ENCODE results near the gene FOXJ1.

The FOXJ1 gene

DNA sequence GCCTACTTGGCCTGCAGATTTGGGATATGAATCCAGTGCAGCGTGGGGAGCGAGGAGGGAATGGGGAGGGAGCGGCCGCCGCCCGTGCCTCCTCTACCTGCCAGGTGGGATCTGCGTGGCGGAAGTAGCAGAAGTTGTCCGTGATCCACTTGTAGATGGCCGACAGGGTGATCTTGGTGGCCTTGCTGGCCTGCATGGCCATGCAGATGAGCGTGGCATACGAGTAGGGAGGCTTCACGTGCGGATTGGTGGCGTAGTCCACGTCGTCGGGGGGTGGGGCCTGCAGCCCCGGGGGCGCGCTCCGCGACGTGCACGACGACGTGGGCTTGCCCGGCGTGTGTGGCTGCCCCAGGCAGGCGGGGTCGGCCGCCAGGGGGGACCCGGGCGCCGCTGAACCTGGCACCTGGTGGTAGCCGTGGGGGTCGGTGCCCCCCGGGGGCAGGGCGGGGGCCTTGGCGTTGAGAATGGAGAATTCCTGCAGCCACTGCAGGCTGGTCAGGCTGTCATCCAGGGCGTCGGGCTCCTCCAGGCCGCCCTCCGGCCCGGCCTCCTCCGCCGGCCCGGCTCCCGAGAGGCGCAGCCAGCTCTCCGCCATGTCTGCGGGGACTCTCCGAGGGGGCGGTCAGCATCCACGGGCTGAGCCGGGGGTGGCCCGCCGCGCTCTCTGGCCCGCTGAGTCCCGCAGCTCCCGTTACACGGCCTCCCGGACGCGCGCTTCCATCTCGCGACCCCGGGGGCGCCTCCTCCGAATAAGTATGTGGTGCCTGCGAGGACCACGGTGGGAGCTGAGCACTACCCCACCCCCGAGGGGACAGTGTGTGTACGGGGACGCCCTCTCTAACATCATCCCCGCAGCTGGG is 1.0 kb downstream of the FOXJ1 start:
- no peak for TF ChIP-seq ZNF70 (CRISPR knock-in tag; IDR thresholded peaks at IDR 0.05)
- no peak for TF ChIP-seq GLIS3 (CRISPR knock-in tag; IDR thresholded peaks at IDR 0.05)
- TF ChIP-seq ZNF565 (CRISPR knock-in tag; conservative IDR thresholded peaks at IDR 0.05; ENCODE audit: low read depth): no peak
- no peak for TF ChIP-seq ISL1 (CRISPR knock-in tag; IDR thresholded peaks at IDR 0.05)
- TF ChIP-seq CSDC2 (CRISPR knock-in tag; IDR thresholded peaks at IDR 0.05): no peak
- no peak for TF ChIP-seq TCF4 (CRISPR knock-in tag; IDR thresholded peaks at IDR 0.05; ENCODE audit: borderline replicate concordance)
- no peak for TF ChIP-seq SNAI2 (CRISPR knock-in tag; IDR thresholded peaks at IDR 0.05)
- TF ChIP-seq RARB (CRISPR knock-in tag; IDR thresholded peaks at IDR 0.05): no peak
- TF ChIP-seq ZC3H10 (CRISPR knock-in tag; IDR thresholded peaks at IDR 0.05): no peak
- no peak for TF ChIP-seq ZNF8 (CRISPR knock-in tag; IDR thresholded peaks at IDR 0.05)
- TF ChIP-seq ZFP3 (CRISPR knock-in tag; IDR thresholded peaks at IDR 0.05): no peak
- TF ChIP-seq, protein P1, sequence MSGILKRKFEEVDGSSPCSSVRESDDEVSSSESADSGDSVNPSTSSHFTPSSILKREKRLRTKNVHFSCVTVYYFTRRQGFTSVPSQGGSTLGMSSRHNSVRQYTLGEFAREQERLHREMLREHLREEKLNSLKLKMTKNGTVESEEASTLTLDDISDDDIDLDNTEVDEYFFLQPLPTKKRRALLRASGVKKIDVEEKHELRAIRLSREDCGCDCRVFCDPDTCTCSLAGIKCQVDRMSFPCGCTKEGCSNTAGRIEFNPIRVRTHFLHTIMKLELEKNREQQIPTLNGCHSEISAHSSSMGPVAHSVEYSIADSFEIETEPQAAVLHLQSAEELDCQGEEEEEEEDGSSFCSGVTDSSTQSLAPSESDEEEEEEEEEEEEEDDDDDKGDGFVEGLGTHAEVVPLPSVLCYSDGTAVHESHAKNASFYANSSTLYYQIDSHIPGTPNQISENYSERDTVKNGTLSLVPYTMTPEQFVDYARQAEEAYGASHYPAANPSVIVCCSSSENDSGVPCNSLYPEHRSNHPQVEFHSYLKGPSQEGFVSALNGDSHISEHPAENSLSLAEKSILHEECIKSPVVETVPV (CRISPR knock-in tag; IDR thresholded peaks at IDR 0.05): no peak
- TF ChIP-seq PPARA (CRISPR knock-in tag; IDR thresholded peaks at IDR 0.05; ENCODE audit: borderline replicate concordance): no peak
- TF ChIP-seq, protein P2, sequence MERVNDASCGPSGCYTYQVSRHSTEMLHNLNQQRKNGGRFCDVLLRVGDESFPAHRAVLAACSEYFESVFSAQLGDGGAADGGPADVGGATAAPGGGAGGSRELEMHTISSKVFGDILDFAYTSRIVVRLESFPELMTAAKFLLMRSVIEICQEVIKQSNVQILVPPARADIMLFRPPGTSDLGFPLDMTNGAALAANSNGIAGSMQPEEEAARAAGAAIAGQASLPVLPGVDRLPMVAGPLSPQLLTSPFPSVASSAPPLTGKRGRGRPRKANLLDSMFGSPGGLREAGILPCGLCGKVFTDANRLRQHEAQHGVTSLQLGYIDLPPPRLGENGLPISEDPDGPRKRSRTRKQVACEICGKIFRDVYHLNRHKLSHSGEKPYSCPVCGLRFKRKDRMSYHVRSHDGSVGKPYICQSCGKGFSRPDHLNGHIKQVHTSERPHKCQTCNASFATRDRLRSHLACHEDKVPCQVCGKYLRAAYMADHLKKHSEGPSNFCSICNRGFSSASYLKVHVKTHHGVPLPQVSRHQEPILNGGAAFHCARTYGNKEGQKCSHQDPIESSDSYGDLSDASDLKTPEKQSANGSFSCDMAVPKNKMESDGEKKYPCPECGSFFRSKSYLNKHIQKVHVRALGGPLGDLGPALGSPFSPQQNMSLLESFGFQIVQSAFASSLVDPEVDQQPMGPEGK (CRISPR knock-in tag; IDR thresholded peaks at IDR 0.05; ENCODE audit: borderline replicate concordance): no peak
- no peak for TF ChIP-seq ZFP30 (CRISPR knock-in tag; IDR thresholded peaks at IDR 0.05)
- no peak for TF ChIP-seq OSR1 (CRISPR knock-in tag; IDR thresholded peaks at IDR 0.05)
- no peak for ATAC-seq

DNA sequence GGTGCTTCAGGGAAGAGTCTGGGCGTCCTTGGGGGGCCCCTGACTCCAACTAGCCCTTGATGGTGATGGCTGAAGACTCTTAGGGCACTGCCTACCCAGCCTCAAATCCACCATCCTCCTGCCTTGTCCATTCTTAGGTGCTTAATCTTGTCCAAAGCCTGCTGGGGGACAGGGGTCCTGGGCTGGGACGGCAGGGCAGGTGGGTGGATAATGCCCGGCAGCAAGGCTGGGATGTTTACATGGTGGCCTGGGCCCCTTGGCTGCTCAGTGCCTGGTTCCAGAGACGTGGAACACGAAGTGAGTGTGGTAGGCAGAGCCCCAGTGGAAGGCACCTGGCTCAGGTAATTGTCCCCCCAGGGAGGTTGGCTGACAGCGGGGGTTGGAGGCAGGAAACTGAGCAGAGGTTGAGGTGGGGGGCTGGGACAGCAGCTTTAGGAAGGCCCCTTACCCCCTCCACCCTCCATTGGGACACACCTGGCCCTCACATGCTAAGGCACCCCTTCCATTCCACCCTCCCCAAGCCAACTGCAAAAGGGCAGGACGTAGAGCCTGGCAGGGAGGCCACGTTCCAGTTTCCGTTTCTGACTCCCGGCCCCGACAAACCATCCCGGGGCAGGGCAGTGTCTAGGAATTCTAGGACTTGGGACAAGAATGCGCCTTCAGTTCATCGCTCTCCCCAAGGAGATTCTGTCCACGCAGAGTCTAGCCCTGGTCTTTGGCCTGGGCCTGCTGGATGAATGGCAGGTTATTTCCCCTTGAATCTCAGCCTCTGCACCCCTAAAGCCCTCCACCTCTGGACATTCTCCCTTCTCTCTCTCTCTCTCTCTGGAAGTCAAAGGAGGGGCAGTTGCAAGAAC is 1.9 kb downstream of the FOXJ1 start:
- no peak for ATAC-seq
- TF ChIP-seq, protein P2 (CRISPR knock-in tag; IDR thresholded peaks at IDR 0.05; ENCODE audit: borderline replicate concordance): no peak
- TF ChIP-seq ESRRG (CRISPR knock-in tag; IDR thresholded peaks at IDR 0.05) (no peak), ZNF565 (CRISPR knock-in tag; conservative IDR thresholded peaks at IDR 0.05; ENCODE audit: low read depth) (no peak), ZC3H10 (CRISPR knock-in tag; IDR thresholded peaks at IDR 0.05) (no peak), ZFP30 (CRISPR knock-in tag; IDR thresholded peaks at IDR 0.05) (no peak), ISL1 (CRISPR knock-in tag; IDR thresholded peaks at IDR 0.05) (no peak), CREB5 (CRISPR knock-in tag; IDR thresholded peaks at IDR 0.05; ENCODE audit: low read depth) (no peak), RARB (CRISPR knock-in tag; IDR thresholded peaks at IDR 0.05) (no peak), TSHZ2 (CRISPR knock-in tag; IDR thresholded peaks at IDR 0.05) (no peak), GLIS3 (CRISPR knock-in tag; IDR thresholded peaks at IDR 0.05) (no peak), ARNTL (CRISPR knock-in tag; IDR thresholded peaks at IDR 0.05; ENCODE audit: borderline replicate concordance, low read depth) (no peak), OSR1 (CRISPR knock-in tag; IDR thresholded peaks at IDR 0.05) (no peak), ZNF70 (CRISPR knock-in tag; IDR thresholded peaks at IDR 0.05) (no peak), PPARA (CRISPR knock-in tag; IDR thresholded peaks at IDR 0.05; ENCODE audit: borderline replicate concordance) (no peak)
- TF ChIP-seq, protein P3, sequence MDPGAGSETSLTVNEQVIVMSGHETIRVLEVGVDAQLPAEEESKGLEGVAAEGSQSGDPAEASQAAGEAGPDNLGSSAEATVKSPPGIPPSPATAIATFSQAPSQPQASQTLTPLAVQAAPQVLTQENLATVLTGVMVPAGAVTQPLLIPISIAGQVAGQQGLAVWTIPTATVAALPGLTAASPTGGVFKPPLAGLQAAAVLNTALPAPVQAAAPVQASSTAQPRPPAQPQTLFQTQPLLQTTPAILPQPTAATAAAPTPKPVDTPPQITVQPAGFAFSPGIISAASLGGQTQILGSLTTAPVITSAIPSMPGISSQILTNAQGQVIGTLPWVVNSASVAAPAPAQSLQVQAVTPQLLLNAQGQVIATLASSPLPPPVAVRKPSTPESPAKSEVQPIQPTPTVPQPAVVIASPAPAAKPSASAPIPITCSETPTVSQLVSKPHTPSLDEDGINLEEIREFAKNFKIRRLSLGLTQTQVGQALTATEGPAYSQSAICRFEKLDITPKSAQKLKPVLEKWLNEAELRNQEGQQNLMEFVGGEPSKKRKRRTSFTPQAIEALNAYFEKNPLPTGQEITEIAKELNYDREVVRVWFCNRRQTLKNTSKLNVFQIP (CRISPR knock-in tag; IDR thresholded peaks at IDR 0.05; ENCODE audit: borderline replicate concordance, low read depth): no peak
- TF ChIP-seq, protein P1 (CRISPR knock-in tag; IDR thresholded peaks at IDR 0.05): no peak

Data from SK-N-SH treated with all-trans-retinoic acid at 6 μM for 48 hours (cell line).